KMS-11 (cell line): ENCODE results near the gene EFHC1.

Experiments used
- H2AFZ ChIP-seq: fragments of 200-600 bp; sonication (generic); 2 replicates; pipeline ENCODE4 v1.6.1; 2016; ENCODE audit warnings: antibody characterized with exemption, mixed run types, low read depth
- H3K27ac ChIP-seq: fragments of 200-600 bp; sonication (generic); 2 replicates; pipeline ENCODE4 v1.6.1; 2016; ENCODE audit warnings: mild to moderate bottlenecking, mixed run types
- H3K27me3 ChIP-seq: fragments of 200-600 bp; sonication (generic); 2 replicates; pipeline ENCODE4 v1.6.1; 2017; ENCODE audit warnings: mild to moderate bottlenecking, low read depth, mixed run types, moderate library complexity; ENCODE audit not compliant: insufficient read depth
- H3K36me3 ChIP-seq: fragments of 200-600 bp; sonication (generic); 2 replicates; pipeline ENCODE4 v1.6.1; 2017; ENCODE audit warnings: mild to moderate bottlenecking, mixed run types; ENCODE audit not compliant: insufficient read depth
- H3K4me1 ChIP-seq: fragments of 200-600 bp; sonication (generic); 2 replicates; pipeline ENCODE4 v1.6.1; 2016; ENCODE audit warnings: mild to moderate bottlenecking, low read depth, mixed run types; ENCODE audit not compliant: poor library complexity, severe bottlenecking
- H3K4me2 ChIP-seq: fragments of 200-600 bp; sonication (generic); 2 replicates; pipeline ENCODE4 v1.7.0; 2016; ENCODE audit warnings: mild to moderate bottlenecking, mixed run types
- H3K4me3 ChIP-seq: fragments of 200-600 bp; sonication (generic); IDR thresholded peaks from 2 replicates; pipeline ENCODE4 v1.6.1; 2017; ENCODE audit warnings: low read depth, low read length, mixed read lengths; ENCODE audit not compliant: insufficient read depth
- H3K79me2 ChIP-seq: fragments of 200-600 bp; sonication (generic); 2 replicates; pipeline ENCODE4 v1.6.1; 2016; ENCODE audit warnings: low read depth, mixed run types; ENCODE audit not compliant: insufficient read depth
- H3K9ac ChIP-seq: fragments of 200-600 bp; sonication (generic); 2 replicates; pipeline ENCODE4 v1.6.1; 2016; ENCODE audit warnings: mild to moderate bottlenecking, mixed run types
- H4K20me1 ChIP-seq: fragments of 200-600 bp; sonication (generic); 2 replicates; pipeline ENCODE4 v1.6.1; 2016; ENCODE audit warnings: mild to moderate bottlenecking, mixed run types; ENCODE audit not compliant: insufficient read depth
- CTCF ChIP-seq: fragments of 200-600 bp; sonication (generic); conservative IDR thresholded peaks from 2 replicates; pipeline ENCODE4 v1.6.1; 2017; ENCODE audit warnings: low read depth, mild to moderate bottlenecking, antibody characterized with exemption, low read length, moderate library complexity, mixed read lengths

The EFHC1 gene

GRCh38 chr6:52526634-52527033 is 106.5 kb downstream of the EFHC1 start:
- Histone ChIP-seq H3K27ac (no peak overlapping the region; the same call in 1 of the 2 replicates), H3K4me1 (peaks cover 98% of the 10 kb centered on the region), H3K27me3 (no peaks in the 10 kb centered on the region), H2AFZ (no peak overlapping the region), H3K4me3 (no peak overlapping the region), H3K4me2 (no peak overlapping the region), H4K20me1 (no peaks in the 10 kb centered on the region), H3K9ac (no peak overlapping the region), H3K79me2 (peaks cover 83% of the 10 kb centered on the region), H3K36me3 (no peaks in the 10 kb centered on the region; the same call in 1 of the 2 replicates)
- no peak for TF ChIP-seq CTCF

- no peak for TF ChIP-seq CTCF
- Histone ChIP-seq H3K9ac (no peak overlapping the region), H3K4me1 (peaks cover 98% of the 10 kb centered on the region), H2AFZ (no peak overlapping the region), H4K20me1 (no peaks in the 10 kb centered on the region), H3K36me3 (no peaks in the 10 kb centered on the region), H3K4me2 (peak overlapping the region; percentile 72; the same call in 1 of the 2 replicates), H3K79me2 (peaks cover 83% of the 10 kb centered on the region), H3K4me3 (no peak overlapping the region), H3K27ac (peak overlapping the region; percentile 84), H3K27me3 (no peaks in the 10 kb centered on the region)
Measured at GRCh38 chr6:52527436-52527835, 107.3 kb downstream of the EFHC1 start.

GRCh38 chr6:52529311-52529710 is 109.2 kb downstream of the EFHC1 start:
- Histone ChIP-seq H3K9ac (peak overlapping the region; percentile 39; the same call in 1 of the 2 replicates), H4K20me1 (no peaks in the 10 kb centered on the region), H3K79me2 (peaks cover 82% of the 10 kb centered on the region), H3K36me3 (no peaks in the 10 kb centered on the region; the same call in 1 of the 2 replicates), H2AFZ (no peak overlapping the region), H3K4me1 (peaks cover 98% of the 10 kb centered on the region), H3K27me3 (no peaks in the 10 kb centered on the region), H3K27ac (peak overlapping the region; percentile 84), H3K4me3 (no peak overlapping the region), H3K4me2 (peak overlapping the region; percentile 72)
- no peak for TF ChIP-seq CTCF

- Histone ChIP-seq H3K4me3 (no peak overlapping the region), H3K27me3 (no peaks in the 10 kb centered on the region), H2AFZ (no peak overlapping the region), H3K4me2 (peak overlapping the region; percentile 90), H3K9ac (peak overlapping the region; percentile 40), H3K4me1 (peaks cover 98% of the 10 kb centered on the region), H3K36me3 (no peaks in the 10 kb centered on the region; the same call in 1 of the 2 replicates), H3K79me2 (peaks cover 82% of the 10 kb centered on the region), H3K27ac (peak overlapping the region; percentile 84), H4K20me1 (no peaks in the 10 kb centered on the region)
- no peak for TF ChIP-seq CTCF
Measured at GRCh38 chr6:52530351-52530750, 110.2 kb downstream of the EFHC1 start.
